ENCODE results near the gene TRIM25. TPM values are rescaled to one million over a fixed set of nuclear protein-coding genes. Genes with fewer than 3 reads are reported as not detected.

The TRIM25 gene
- total RNA-seq, 1 experiment from 2014 or later = 135 TPM

DNA sequence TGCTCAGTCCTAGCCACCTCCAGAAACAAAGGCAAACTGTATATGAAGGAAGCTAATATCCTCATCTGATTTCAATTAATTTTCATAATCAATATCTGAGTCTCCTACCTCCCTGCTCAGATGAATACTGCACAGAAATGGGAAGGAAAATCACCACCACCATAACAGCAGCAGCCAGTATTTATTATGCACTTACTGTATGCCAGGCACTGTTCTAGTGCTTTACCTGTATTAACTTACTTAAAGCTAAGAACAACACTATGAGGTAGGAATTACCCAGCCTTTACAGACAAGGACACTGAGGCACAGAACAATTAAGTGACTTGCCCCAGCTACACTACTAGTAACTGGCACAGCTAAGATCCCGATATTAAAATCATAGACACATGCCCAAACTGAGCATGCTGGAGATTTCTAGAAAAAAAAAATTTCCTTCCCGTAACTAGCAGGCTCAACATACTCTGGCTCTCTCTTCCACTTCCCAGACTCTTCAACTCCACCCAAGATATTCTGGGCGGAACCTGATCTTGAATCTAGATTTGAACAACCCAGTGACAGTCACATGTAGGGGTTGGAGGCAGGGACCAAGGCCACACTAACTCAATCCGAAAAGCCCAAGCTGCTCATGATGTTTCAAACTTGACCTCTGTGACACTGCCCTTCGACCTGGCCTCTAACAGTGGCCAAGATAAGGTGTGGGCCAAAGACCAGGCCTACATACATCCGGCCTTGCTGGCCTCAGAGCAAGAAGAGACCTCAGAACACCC is 3.9 kb downstream of the TRIM25 start (continued):
- TF ChIP-seq ZFX (IDR thresholded peaks at IDR 0.05) (no peak), SP1 (IDR thresholded peaks at IDR 0.05; ENCODE audit: low read depth) (no peak), SIN3A (IDR thresholded peaks at IDR 0.05; ENCODE audit: low read depth) (no peak)

- TF ChIP-seq, protein P1, sequence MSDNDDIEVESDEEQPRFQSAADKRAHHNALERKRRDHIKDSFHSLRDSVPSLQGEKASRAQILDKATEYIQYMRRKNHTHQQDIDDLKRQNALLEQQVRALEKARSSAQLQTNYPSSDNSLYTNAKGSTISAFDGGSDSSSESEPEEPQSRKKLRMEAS (IDR thresholded peaks at IDR 0.05) = peak; percentile 36; the same call in 1 of the 2 replicates
- TF ChIP-seq SP1 (IDR thresholded peaks at IDR 0.05; ENCODE audit: low read depth) = no peak
Measured at GRCh38 chr17:56908001-56908542, 5.8 kb downstream of the TRIM25 start.

DNA sequence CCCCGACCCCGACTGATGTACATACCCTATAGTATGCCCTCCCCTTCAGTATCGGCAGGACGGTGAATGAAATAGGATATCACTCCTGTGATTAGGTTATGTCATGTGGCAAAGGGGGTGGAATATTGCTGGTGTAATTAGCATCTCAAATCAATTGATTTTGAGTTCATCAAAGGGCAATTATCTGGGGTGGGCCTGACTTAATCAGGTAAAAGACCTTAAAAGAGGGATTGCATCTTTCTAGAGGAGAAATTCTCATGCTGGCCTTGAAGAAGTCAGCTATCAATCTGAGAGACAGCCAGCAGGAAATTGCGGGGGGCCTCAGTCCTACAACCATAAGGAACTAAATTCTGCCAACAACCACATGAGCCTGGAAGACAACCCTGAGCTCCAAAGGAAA is 10.3 kb downstream of the TRIM25 start:
- intact Hi-C loops (cut with micrococcal nuclease) = no loop called here
- no peaks in the 10 kb centered on the region for H3K27me3 ChIP-seq (ENCODE audit: insufficient read depth, low read length)
- no peak overlapping the region for H3K4me2 ChIP-seq (ENCODE audit: low read length)
- POLR2A ChIA-PET = interaction anchor here (5.1 kb wide), 1 partner anchor 10 kb away, joined by 50 read pairs; the partner anchor contains the start of gene TRIM25
- H3K9me3 ChIP-seq (ENCODE audit: control insufficient read depth in 1 of 2, insufficient read depth in 1 of 2, low read depth in 1 of 2, low read length in 2 of 2) = no peaks in the 10 kb centered on the region
- ATAC-seq = no peak
- no peaks in the 10 kb centered on the region for H3K9me2 ChIP-seq (ENCODE audit: insufficient read depth)
- no peak overlapping the region for H3K27ac ChIP-seq (ENCODE audit: low read depth, low read length)
- no peak for DNase-seq (ENCODE audit: low read depth, low spot score)
- H3K4me3 ChIP-seq (replicated peaks in 1 of 2; ENCODE audit: low read depth in 1 of 2, low read length in 2 of 2) = no peak overlapping the region
- peaks cover 14 to 35% of the 10 kb centered on the region in 2 experiments for H3K4me1 ChIP-seq (ENCODE audit: control insufficient read depth in 1 of 2, insufficient read depth in 2 of 2, low read length in 2 of 2)
- H3K79me2 ChIP-seq (ENCODE audit: insufficient read depth, low read length) = peaks cover 57% of the 10 kb centered on the region; the same call in 1 of the 2 replicates
- H4K20me1 ChIP-seq (ENCODE audit: insufficient read depth) = no peaks in the 10 kb centered on the region
- no TSS peak for BruUV-seq (replicated peaks)
- H2AFZ ChIP-seq (ENCODE audit: low read depth, low read length, poor library complexity, severe bottlenecking) = no peak overlapping the region
- peaks cover 75 to 86% of the 10 kb centered on the region in 2 experiments for H3K36me3 ChIP-seq (ENCODE audit: control insufficient read depth in 1 of 2, insufficient read depth in 2 of 2, low read length in 2 of 2)
- no peak overlapping the region for H3K9ac ChIP-seq (ENCODE audit: low read length)
- RAD21 ChIA-PET (ENCODE audit: low non-redundant PET in 1 of 2, low total read pairs in 2 of 2, uncharacterized antibody in 2 of 2, unreplicated experiment in 2 of 2) = no interaction called here
- CTCF ChIA-PET = no interaction called here
- no peak for TF ChIP-seq SP1 (IDR thresholded peaks at IDR 0.05; ENCODE audit: low read depth)
- TF ChIP-seq ATF3 (IDR thresholded peaks at IDR 0.05) = no peak
- TF ChIP-seq ZFX (IDR thresholded peaks at IDR 0.05) = no peak
- no peak for TF ChIP-seq SRF (IDR thresholded peaks at IDR 0.05; ENCODE audit: low read depth)
- no peak for TF ChIP-seq JUND (IDR thresholded peaks at IDR 0.05)
- TF ChIP-seq CEBPB (IDR thresholded peaks at IDR 0.05; ENCODE audit: low read depth) = no peak
- no peak for TF ChIP-seq YY1 (IDR thresholded peaks at IDR 0.05; ENCODE audit: extremely low read depth, insufficient replicate concordance, low read depth, low read length)
- TF ChIP-seq FOSL1 (IDR thresholded peaks at IDR 0.05; ENCODE audit: low read depth) = no peak
- TF ChIP-seq CBX3 (IDR thresholded peaks at IDR 0.05; ENCODE audit: low read depth) = no peak
- no peak for TF ChIP-seq EZH2 (IDR thresholded peaks at IDR 0.05)
- TF ChIP-seq, protein P1 (IDR thresholded peaks at IDR 0.05) = no peak
- TF ChIP-seq POLR2A (IDR thresholded peaks at IDR 0.05; ENCODE audit: borderline replicate concordance, extremely low read depth, insufficient read depth, insufficient read length) = no peak
- TF ChIP-seq SIN3A (IDR thresholded peaks at IDR 0.05; ENCODE audit: low read depth) = no peak
- no peak for TF ChIP-seq TCF7L2 (IDR thresholded peaks at IDR 0.05; ENCODE audit: borderline replicate concordance, extremely low read depth, insufficient read depth, insufficient read length)
- TF ChIP-seq EZH2phosphoT487 (IDR thresholded peaks at IDR 0.05; ENCODE audit: borderline replicate concordance) = no peak
- TF ChIP-seq EGR1 (IDR thresholded peaks at IDR 0.05; ENCODE audit: low read depth) = no peak
- no peak; the same call in 1 of the 2 replicates for TF ChIP-seq POLR2AphosphoS5 (IDR thresholded peaks at IDR 0.05; ENCODE audit: low read depth, low read length)

More at GRCh38 chr17:56908001-56908542, 5.8 kb downstream of the TRIM25 start:
- Histone ChIP-seq H3K79me2 (ENCODE audit: insufficient read depth, low read length) (peaks cover 84% of the 10 kb centered on the region), H3K4me1 (ENCODE audit: control insufficient read depth in 1 of 2, insufficient read depth in 2 of 2, low read length in 2 of 2) (peaks cover 9 to 32% of the 10 kb centered on the region in 2 experiments), H3K4me3 (replicated peaks in 1 of 2; ENCODE audit: low read depth in 1 of 2, low read length in 2 of 2) (no peak overlapping the region), H3K27ac (ENCODE audit: low read depth, low read length) (no peak overlapping the region), H3K9me3 (ENCODE audit: control insufficient read depth in 1 of 2, insufficient read depth in 1 of 2, low read depth in 1 of 2, low read length in 2 of 2) (no peaks in the 10 kb centered on the region), H3K9me2 (ENCODE audit: insufficient read depth) (no peaks in the 10 kb centered on the region), H3K9ac (ENCODE audit: low read length) (no peak overlapping the region), H2AFZ (ENCODE audit: low read depth, low read length, poor library complexity, severe bottlenecking) (no peak overlapping the region), H3K4me2 (ENCODE audit: low read length) (no peak overlapping the region), H4K20me1 (ENCODE audit: insufficient read depth) (no peaks in the 10 kb centered on the region), H3K36me3 (ENCODE audit: control insufficient read depth in 1 of 2, insufficient read depth in 2 of 2, low read length in 2 of 2) (peaks cover 42 to 54% of the 10 kb centered on the region in 2 experiments), H3K27me3 (ENCODE audit: insufficient read depth, low read length) (no peaks in the 10 kb centered on the region)
- intact Hi-C loops (cut with micrococcal nuclease) = no loop called here
- DNase-seq (ENCODE audit: low read depth, low spot score) (no peak), ATAC-seq (peak; percentile 33; the same call in 1 of the 2 replicates)
- BruUV-seq (replicated peaks) = no TSS peak
- ChIA-PET POLR2A (no interaction called here), RAD21 (ENCODE audit: low non-redundant PET in 1 of 2, low total read pairs in 2 of 2, uncharacterized antibody in 2 of 2, unreplicated experiment in 2 of 2) (no interaction called here), CTCF (no interaction called here)

All from HCT116 (cell line).